Activated CD4-positive, alpha-beta T cell treated with anti-CD3 and anti-CD28 coated beads, Interleukin-2, Interleukin-6, amounts not matched to agents 100 ng/mL and 50 ng/mL, durations not matched to agents 16 hours and 8 hours (primary cell): ENCODE results near the gene MGMT.

Experiments
- DNase-seq: peaks from one replicate; pipeline ENCODE4 v3.0.0-alpha.2; 2020

The MGMT gene

GRCh38 chr10:129745186-129745750 is 278.2 kb downstream of the MGMT start:
- no peak for DNase-seq

GRCh38 chr10:129754211-129755050 is 287.4 kb downstream of the MGMT start:
- DNase-seq: no peak

- no peak for DNase-seq
Observed at GRCh38 chr10:129755158-129755591, 288.1 kb downstream of the MGMT start.

DNA sequence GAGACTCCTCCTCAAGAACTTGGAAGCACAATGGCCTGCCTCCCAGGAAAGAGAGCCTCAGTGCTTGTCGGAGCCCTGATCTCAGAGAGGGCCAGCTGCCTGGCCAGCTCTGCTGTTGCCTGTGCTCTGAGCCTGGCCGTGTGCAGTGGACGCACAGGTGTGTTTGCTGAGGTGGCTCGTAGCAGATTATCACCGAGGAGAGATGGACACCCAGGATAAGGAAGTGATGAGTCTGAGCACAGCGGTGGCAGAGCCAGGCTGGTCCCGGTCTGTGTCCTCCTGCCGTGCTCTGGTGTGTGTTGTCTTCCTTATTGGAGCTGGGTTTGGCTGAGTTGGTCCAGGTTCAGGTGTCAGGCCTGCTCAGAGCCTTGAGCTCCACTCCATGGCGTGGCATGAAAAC is 288.6 kb downstream of the MGMT start:
- DNase-seq: no peak

GRCh38 chr10:129756912-129757901 is 290.2 kb downstream of the MGMT start:
- no peak for DNase-seq

GRCh38 chr10:129758207-129759021 is 291.4 kb downstream of the MGMT start:
- DNase-seq: no peak

GRCh38 chr10:129759214-129760002 is 292.4 kb downstream of the MGMT start:
- DNase-seq: no peak

- DNase-seq: no peak
Observed at GRCh38 chr10:129760003-129760315, 292.9 kb downstream of the MGMT start.

DNA sequence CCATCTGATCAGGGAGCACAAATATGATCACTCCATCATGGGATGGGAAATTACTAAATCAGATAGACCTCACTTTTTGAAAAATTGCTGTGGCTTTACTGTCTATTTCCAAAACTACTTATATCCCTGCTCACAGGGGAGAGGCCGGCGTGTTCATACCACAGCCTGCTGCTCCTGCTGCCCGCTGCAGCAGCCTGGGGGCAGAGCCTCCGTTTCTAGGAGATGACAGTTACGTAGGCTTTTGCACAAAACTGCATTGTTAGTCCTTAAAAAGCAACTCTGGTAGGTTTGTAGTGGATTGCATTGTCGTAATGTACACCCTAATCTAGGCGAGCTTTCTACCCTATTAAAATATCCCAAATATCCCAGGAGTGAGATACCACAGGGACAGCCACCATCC is 293.4 kb downstream of the MGMT start:
- no peak for DNase-seq

DNA sequence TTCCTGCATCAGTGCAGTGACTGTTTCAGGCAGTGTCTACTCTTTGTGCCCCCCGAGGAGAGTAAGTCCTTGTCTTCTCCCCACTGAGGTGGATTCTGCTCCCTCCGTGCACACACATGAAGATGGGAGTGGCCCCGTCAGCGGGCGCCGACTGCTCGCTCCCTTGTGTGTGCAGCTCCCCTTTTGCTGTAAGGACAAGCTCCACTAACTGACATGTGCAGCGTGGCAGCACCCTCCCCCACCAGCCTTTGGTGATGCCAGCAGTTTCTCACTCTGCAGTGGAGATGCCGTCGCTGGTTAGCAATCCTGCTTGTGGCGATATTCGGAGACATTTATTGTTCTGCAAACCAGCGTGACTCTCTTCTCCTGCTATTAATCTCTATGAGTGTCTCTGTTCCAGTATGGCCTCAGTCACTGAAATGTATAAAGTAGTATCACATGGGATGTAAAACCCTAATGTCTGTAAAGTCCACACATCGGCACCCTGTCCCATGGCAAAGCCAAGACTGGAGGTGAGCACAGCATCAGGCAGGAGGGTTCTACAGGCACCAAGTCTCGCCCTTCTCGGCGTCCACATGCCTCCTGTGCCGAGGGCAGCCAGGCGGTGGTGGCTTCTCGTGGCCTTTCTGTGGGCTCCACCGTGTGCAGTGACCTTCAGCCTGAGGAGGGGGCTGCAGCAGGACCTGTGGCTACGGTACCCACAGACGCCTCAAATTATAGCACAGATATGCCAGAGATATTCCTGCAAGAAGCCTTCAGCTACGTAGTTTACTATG is 294.3 kb downstream of the MGMT start:
- no peak for DNase-seq

DNA sequence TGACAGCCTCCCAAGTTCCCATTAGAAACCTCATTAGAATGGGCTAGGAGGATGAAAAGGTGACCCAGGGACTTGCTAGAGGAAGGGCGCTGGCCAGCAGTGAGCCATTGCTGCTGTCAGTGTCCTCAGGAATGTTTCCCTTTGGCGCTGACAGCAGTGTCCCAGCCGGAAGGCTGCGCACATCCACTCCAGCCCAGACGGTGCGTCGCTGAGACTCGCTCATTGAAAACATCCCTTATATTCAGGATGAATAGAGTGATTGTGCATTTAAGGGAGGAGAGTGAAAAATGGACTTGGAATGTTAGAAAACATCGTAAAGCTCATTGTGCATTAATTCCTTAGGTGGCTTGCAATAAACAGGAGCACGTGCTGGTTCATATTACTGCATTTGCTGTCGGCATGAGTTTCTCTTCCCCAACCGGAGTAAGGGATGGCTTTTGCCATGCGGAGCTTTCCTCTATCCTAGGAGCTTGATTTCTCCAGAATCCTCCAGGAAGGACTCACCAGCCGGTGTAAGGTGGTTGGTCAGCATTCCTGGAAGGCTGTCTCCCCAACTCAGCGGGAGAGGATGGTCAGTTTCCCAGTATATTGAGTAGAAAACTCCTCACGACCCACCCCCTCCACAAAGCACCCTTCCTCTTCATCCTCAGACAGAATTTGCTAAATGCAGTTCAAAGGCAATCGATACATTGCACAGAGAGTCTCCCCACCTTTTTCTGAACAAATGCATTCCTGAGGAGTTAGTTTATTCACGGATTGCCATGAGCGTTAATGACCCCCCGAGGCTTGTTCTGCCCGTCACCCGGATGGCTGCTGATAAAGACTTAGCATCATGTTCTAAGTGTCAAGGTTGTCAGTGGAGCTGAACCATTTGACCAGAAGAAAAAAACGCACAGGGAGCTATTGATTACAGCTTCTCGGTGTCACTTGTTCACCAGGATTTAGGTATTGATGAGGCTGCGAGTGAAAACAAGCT is 295.2 kb downstream of the MGMT start:
- no peak for DNase-seq

DNA sequence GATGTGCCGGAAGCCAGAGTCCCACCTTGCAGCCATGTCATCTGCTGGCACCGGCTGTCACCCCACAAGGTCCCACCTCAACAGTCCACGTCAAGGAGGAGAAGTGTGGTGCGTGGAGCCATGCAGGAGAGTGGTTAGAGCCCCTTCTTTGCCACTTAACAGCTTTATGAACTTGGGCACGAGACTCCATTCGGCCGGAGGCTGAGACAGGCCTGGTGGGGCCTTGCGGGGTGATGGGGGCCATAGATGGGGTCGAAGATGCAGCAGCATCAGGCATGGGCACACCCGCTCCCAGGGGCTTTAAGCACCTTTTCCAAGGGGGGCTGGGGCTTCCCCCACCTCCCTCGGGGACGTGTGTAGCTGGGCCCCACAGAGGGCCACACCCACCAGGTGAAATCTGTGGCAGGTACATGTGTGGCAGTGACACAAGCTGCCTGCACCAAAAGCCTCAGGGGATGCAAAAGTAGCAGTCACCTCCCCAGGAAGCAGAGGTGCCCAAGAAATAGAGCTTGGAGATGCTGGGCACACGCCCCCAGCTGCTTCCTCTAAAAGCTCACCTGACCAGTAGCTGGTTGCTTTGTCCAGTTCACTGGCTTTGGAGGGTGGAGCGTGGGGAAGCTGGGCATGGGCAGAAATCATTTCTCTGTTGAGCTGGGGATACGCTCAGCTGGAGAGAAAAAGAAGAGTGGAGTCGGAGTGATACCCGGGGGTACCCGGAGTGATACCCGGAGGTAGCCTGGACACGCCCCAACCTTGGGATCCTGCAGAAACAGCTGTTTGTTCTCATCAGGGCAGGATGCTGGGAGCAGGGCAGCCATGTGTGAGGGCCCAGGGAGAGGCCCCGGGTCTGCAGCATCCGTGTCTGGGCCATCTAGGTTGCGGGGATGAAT is 297.2 kb downstream of the MGMT start:
- DNase-seq: no peak

DNA sequence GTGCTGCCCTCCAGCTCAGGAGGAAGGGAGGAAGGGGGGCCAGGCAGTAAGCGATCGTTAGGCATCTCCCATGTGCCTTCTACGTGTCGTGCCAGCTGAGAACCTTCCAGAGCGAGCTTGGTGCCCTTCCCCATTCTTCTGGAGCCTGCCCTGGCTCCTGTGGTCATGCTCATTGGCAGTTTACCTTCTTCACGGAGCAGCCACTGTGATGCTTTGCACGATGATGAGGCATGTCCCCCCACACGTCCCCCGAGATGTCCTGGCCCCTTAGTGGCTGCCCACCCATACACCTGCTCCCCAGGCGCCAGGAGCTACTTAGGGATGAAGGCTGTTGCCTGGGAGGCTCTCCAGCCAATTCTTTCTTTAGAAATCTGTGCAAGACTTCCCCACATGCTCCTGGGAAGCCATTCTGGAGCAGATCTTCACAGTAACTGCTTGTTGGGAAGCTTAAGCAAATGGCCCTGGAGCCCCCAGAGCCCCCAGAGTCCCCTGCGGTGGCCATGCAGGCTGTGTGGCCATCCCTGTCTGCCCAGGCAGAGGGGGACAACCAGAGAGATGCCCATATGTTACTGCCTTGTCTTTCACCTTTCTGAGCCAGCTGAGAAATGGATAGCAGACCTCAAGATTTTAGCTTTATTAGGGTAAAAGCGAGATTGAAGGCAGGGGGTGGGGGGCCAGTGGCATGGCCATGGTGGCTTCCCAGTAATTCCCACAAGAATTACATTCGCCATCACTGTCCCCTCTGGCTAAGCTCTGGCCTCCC is 298.0 kb downstream of the MGMT start:
- no peak for DNase-seq

GRCh38 chr10:129765664-129766550 is 298.9 kb downstream of the MGMT start:
- DNase-seq: no peak

DNA sequence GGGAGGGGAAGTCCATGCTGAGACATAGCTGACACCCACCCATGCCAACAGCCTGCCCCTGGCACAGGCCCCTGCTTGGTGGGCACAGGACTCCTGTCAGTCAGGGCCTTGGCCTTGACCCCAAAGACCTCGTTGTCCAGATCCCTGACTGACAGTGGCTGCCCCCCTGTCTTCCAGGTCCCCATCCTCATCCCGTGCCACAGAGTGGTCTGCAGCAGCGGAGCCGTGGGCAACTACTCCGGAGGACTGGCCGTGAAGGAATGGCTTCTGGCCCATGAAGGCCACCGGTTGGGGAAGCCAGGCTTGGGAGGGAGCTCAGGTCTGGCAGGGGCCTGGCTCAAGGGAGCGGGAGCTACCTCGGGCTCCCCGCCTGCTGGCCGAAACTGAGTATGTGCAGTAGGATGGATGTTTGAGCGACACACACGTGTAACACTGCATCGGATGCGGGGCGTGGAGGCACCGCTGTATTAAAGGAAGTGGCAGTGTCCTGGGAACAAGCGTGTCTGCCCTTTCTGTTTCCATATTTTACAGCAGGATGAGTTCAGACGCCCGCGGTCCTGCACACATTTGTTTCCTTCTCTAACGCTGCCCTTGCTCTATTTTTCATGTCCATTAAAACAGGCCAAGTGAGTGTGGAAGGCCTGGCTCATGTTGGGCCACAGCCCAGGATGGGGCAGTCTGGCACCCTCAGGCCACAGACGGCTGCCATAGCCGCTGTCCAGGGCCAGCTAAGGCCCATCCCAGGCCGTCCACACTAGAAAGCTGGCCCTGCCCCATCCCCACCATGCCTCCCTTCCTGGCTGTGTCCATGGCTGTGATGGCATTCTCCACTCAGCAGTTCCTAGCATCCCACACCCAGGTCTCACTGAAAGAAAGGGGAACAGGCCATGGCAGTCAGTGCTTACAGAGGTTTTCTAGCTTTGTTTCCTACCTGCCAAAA is 299.8 kb downstream of the MGMT start:
- no peak for DNase-seq

- no peak for DNase-seq
Observed at GRCh38 chr10:129767751-129768150, 300.7 kb downstream of the MGMT start.
